ENCODE data around the gene AKT1S1. TPM values are rescaled to one million over a fixed set of nuclear protein-coding genes. Genes with fewer than 3 reads are reported as not detected.

AKT1S1 gene
- total and polyA plus RNA-seq, 2 experiments from 2014 or later, result 15.6 to 74.5 TPM

DNA sequence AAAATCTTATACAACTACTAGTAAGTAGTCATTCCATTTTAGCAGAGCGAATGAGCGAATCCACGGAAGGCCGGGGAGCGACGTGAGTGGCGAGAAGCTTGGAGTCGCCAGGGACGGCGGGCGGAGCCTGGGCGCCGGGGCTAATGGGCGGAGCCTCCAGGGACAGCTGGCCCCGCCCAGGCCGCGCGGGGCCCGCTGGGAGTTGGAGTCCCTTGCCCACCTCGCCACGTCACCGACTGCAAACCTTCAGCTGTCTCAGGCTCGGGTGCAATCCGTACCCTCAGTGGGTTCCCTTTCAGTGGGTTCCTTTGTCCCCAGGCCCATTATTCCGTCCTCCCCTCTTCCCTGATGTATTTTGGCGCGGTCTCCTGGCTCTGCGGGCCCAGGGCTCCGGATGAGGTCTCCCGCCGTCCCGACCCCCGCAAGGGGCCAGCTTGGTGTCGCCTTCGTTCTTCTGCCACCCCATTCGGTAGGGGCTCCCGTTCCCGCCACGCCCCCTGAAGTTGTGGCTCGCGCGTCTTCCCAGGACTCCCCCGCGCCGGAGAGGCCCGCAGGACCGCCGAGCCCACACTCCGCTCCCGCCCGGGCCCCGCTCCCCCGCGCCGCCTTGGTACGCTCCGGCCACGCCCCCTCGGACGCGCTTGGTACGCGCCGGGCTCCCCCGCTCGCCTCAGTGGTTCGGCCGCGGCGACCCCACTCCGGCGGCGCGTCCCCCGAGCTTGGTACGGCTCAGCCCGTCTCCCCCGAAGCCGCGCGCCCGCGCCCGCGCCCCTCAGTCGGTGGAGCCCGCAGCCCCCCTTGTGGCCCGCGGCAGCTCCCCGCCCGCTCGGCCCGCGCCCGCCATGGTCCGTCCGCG lies 26.4 kb downstream of the AKT1S1 start, which contains the start of gene PTOV1:
Gene PTOV1 (plus strand): TSS at position 673 of the 856 bp plus-strand sequence.
- peaks cover 62% of the 10 kb centered on the region for H3K79me2 ChIP-seq
- peaks cover 41% of the 10 kb centered on the region for H4K20me1 ChIP-seq (ENCODE audit: insufficient read depth, poor library complexity, severe bottlenecking)
- peak within 1 kb of the TSS; percentile 66 for H3K4me3 ChIP-seq
- H3K36me3 ChIP-seq (replicated peaks; ENCODE audit: insufficient read depth, low read depth), result peaks cover 5% of the 10 kb centered on the region
- peaks cover 12% of the 10 kb centered on the region for H3K4me1 ChIP-seq (ENCODE audit: insufficient read depth)
- DNase-seq (ENCODE audit: low spot score), result peak; percentile 97
- H3K9me2 ChIP-seq (replicated peaks; ENCODE audit: insufficient read depth), result no peaks in the 10 kb centered on the region
- H3K27ac ChIP-seq, result peak within 1 kb of the TSS; percentile 100
- no peaks in the 10 kb centered on the region for H3K27me3 ChIP-seq
- peak within 1 kb of the TSS; percentile 99 for H3K4me2 ChIP-seq
- H2AFZ ChIP-seq, result peak within 1 kb of the TSS; percentile 64
- no peaks in the 10 kb centered on the region for H3K9me3 ChIP-seq (ENCODE audit: low read depth)
- WGBS (ENCODE audit: low lambda C conversion rate, missing lambda C conversion rate), result 2% methylated on average over 42 of the region's 98 CpGs
- TF ChIP-seq, protein P1, sequence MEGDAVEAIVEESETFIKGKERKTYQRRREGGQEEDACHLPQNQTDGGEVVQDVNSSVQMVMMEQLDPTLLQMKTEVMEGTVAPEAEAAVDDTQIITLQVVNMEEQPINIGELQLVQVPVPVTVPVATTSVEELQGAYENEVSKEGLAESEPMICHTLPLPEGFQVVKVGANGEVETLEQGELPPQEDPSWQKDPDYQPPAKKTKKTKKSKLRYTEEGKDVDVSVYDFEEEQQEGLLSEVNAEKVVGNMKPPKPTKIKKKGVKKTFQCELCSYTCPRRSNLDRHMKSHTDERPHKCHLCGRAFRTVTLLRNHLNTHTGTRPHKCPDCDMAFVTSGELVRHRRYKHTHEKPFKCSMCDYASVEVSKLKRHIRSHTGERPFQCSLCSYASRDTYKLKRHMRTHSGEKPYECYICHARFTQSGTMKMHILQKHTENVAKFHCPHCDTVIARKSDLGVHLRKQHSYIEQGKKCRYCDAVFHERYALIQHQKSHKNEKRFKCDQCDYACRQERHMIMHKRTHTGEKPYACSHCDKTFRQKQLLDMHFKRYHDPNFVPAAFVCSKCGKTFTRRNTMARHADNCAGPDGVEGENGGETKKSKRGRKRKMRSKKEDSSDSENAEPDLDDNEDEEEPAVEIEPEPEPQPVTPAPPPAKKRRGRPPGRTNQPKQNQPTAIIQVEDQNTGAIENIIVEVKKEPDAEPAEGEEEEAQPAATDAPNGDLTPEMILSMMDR (IDR thresholded peaks at IDR 0.05; ENCODE audit: poor library complexity), result no peak
- TF ChIP-seq EZH2 (IDR thresholded peaks at IDR 0.05; ENCODE audit: borderline replicate concordance), result no peak
- TF ChIP-seq EZH2phosphoT487 (IDR thresholded peaks at IDR 0.05; ENCODE audit: low read depth, severe bottlenecking, unreplicated experiment), result no peak

DNA sequence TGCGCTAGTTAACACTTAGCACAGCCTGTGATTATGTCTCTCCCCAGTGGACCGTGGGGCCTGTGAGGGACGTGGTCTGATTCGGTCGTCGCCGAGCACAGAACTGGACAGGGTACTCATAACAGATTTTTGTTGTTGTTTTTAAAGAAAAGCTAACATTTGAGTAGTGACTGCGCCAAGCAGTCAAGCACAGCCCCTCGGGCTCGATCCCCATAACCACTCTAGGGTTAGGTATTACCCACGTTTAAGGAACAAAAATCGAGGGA lies 27.0 kb downstream of the AKT1S1 start:
- 65% methylated on average over 12 of the region's 12 CpGs for WGBS (ENCODE audit: low lambda C conversion rate, missing lambda C conversion rate)
- Histone ChIP-seq H3K27ac (peak overlapping the region; percentile 100), H3K9me2 (replicated peaks; ENCODE audit: insufficient read depth) (no peaks in the 10 kb centered on the region), H3K36me3 (replicated peaks; ENCODE audit: insufficient read depth, low read depth) (peaks cover 2% of the 10 kb centered on the region), H3K4me1 (ENCODE audit: insufficient read depth) (peaks cover 12% of the 10 kb centered on the region), H3K4me2 (peak overlapping the region; percentile 99), H3K79me2 (peaks cover 57% of the 10 kb centered on the region), H3K4me3 (no peak overlapping the region), H4K20me1 (ENCODE audit: insufficient read depth, poor library complexity, severe bottlenecking) (peaks cover 36% of the 10 kb centered on the region), H3K9me3 (ENCODE audit: low read depth) (no peaks in the 10 kb centered on the region), H3K27me3 (no peaks in the 10 kb centered on the region), H2AFZ (peak overlapping the region; percentile 10)
- TF ChIP-seq EZH2phosphoT487 (IDR thresholded peaks at IDR 0.05; ENCODE audit: low read depth, severe bottlenecking, unreplicated experiment) (no peak), EZH2 (IDR thresholded peaks at IDR 0.05; ENCODE audit: borderline replicate concordance) (no peak)
- TF ChIP-seq, protein P1 (IDR thresholded peaks at IDR 0.05; ENCODE audit: poor library complexity), result no peak
- DNase-seq (ENCODE audit: low spot score), result no peak

DNA sequence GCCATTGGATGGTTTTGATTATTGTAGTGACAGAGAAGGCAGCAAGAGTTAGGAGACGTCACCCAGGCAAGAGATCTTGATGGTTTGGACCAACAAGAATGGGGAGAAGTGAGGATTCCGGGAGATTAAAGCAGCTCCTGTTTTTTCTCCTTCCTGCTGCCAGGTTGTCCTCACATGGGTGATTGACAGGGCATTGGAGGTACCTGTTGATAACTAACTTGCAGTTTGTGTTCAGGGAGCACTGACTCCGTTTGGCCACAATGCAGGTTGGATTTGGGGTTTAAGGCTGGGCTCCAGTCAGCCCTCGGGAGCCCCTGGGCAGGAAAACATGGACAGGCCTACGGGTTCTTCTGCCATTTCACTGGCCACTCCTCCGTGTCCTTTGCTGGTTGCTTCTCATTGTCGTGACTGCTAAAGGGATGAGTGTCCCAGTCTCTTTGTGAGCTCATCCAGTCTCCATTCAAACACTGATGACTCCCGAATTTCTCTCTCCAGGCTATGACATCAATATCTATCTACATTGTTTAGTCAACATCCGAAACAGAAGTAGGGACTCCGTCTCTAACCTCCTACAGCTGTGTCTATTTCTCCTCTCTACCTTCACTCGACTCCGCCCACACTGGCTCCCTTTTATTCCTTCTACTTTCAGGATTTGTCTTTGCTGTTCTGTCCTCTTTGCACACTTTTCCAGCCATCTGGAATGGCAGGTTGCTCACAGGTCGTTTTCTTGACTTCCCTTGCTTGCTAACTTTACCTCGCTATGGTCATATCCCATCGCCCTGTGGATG lies 27.5 kb downstream of the AKT1S1 start:
- Histone ChIP-seq H3K4me3 (no peak overlapping the region), H3K79me2 (peaks cover 51% of the 10 kb centered on the region), H4K20me1 (ENCODE audit: insufficient read depth, poor library complexity, severe bottlenecking) (peaks cover 30% of the 10 kb centered on the region), H3K4me1 (ENCODE audit: insufficient read depth) (peaks cover 12% of the 10 kb centered on the region), H3K4me2 (peak overlapping the region; percentile 99), H2AFZ (no peak overlapping the region), H3K27ac (peak overlapping the region; percentile 100), H3K27me3 (no peaks in the 10 kb centered on the region), H3K9me2 (replicated peaks; ENCODE audit: insufficient read depth) (no peaks in the 10 kb centered on the region), H3K9me3 (ENCODE audit: low read depth) (no peaks in the 10 kb centered on the region), H3K36me3 (replicated peaks; ENCODE audit: insufficient read depth, low read depth) (no peaks in the 10 kb centered on the region)
- WGBS (ENCODE audit: low lambda C conversion rate, missing lambda C conversion rate), result 93% methylated on average over 15 of the region's 15 CpGs
- no peak for DNase-seq (ENCODE audit: low spot score)
- TF ChIP-seq, protein P1 (IDR thresholded peaks at IDR 0.05; ENCODE audit: poor library complexity), result no peak
- TF ChIP-seq EZH2 (IDR thresholded peaks at IDR 0.05; ENCODE audit: borderline replicate concordance) (no peak), EZH2phosphoT487 (IDR thresholded peaks at IDR 0.05; ENCODE audit: low read depth, severe bottlenecking, unreplicated experiment) (no peak)
